GM12864 (cell line): ENCODE measurements around the gene SLC1A2.

Experiments
- DNase-seq: peaks from one replicate; pipeline ENCODE4 v3.0.0-alpha.2; 2011; ENCODE audit warnings: low read depth
- H3K4me3 ChIP-seq: 2 replicates; pipeline ENCODE4 v1.5.1; 2011; ENCODE audit warnings: mild to moderate bottlenecking, low read depth, low read length, control low read depth
- TF ChIP-seq, protein P1 (sequence below): IDR thresholded peaks from 2 replicates; pipeline ENCODE4 v1.5.1; 2011; ENCODE audit warnings: low read depth, mild to moderate bottlenecking, moderate library complexity, low read length, control low read depth, inconsistent platforms; ENCODE audit errors: missing control alignments

SLC1A2 gene

GRCh38 chr11:35215945-35216344 is 203.4 kb downstream of the SLC1A2 start:
- H3K4me3 ChIP-seq, result no peak overlapping the region
- DNase-seq, result no peak
- TF ChIP-seq, protein P1, sequence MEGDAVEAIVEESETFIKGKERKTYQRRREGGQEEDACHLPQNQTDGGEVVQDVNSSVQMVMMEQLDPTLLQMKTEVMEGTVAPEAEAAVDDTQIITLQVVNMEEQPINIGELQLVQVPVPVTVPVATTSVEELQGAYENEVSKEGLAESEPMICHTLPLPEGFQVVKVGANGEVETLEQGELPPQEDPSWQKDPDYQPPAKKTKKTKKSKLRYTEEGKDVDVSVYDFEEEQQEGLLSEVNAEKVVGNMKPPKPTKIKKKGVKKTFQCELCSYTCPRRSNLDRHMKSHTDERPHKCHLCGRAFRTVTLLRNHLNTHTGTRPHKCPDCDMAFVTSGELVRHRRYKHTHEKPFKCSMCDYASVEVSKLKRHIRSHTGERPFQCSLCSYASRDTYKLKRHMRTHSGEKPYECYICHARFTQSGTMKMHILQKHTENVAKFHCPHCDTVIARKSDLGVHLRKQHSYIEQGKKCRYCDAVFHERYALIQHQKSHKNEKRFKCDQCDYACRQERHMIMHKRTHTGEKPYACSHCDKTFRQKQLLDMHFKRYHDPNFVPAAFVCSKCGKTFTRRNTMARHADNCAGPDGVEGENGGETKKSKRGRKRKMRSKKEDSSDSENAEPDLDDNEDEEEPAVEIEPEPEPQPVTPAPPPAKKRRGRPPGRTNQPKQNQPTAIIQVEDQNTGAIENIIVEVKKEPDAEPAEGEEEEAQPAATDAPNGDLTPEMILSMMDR, result no peak

GRCh38 chr11:35214792-35215193 is 204.6 kb downstream of the SLC1A2 start:
- no peak for DNase-seq
- TF ChIP-seq, protein P1, result no peak
- no peak overlapping the region for H3K4me3 ChIP-seq

DNA sequence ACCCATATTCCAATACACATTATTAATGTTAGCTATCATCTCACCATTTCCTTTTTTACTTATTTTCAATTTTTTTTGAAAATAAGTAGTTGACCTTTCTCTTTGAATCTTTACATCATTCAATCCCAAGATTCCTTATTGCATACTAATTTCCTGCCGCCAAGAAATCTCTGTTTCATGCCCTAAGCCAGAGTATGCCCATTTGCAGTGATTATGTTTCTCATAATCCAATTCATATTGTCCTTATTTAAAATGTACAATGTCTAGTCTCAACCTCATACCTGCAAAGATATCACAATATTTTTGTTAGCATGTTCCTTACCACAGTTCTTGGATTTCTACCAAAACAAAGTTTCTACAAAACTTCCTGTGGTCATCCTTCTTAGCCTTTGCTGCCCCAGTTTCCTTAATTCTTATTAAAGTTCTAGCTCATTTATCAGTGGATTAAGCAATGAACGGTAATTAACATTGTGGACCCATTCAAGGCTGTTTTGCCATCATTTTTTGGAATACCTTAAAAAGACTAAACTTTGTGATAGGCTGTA is 205.1 kb downstream of the SLC1A2 start:
- TF ChIP-seq, protein P1, result no peak
- no peak overlapping the region for H3K4me3 ChIP-seq
- no peak for DNase-seq

DNA sequence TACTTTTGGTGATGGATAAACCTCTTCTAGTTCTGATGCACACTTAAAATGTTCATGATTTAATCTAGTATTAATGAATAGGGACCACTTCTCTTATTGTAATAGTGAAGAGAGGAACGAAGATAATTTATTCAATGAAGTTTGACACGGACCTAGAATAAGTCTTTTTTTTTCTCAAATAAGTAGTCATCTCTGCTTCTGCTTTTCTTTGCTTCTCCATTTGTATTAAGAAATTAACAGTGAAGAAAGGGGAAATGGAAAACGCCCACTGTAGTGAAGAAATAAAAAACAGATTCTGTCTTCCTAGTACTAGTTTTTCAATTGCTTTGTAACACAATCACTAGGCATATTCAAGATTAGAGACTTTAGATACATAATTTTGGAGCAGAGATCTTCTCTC is 207.4 kb downstream of the SLC1A2 start:
- H3K4me3 ChIP-seq, result no peak overlapping the region
- TF ChIP-seq, protein P1, result no peak
- DNase-seq, result no peak

GRCh38 chr11:35210876-35211546 is 208.3 kb downstream of the SLC1A2 start:
- no peak for DNase-seq
- H3K4me3 ChIP-seq, result no peak overlapping the region
- TF ChIP-seq, protein P1, result no peak

DNA sequence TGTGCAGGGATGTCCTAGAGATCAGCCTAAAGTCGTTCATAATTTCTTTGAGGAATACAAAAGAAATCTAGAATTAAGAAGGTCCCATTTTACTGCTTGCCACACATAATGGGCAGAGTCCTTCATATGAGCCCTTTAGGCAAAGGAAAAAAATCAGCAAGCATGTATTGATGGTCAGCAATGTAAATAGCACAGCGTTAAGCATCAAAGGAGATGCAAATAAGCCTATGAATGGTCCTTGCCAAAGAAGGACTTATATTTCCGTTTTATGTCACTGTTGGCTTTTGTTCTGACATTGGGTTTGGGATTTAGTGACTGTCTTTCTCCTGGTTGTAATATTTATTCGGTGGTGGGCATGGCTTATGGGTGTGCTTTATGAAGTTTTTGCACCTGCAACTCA is 210.6 kb downstream of the SLC1A2 start:
- TF ChIP-seq, protein P1, result no peak
- no peak for DNase-seq

More for the DNA sequence above, 210.6 kb downstream of the SLC1A2 start:
- H3K4me3 ChIP-seq, result no peak overlapping the region
